ENCODE data around the gene RADIL.

RADIL gene

GRCh38 chr7:4754433-4755010 lies 129.0 kb downstream of the RADIL start:
- no peak for DNase-seq (ENCODE audit: low spot score)

- peak; percentile 73 for DNase-seq (ENCODE audit: low spot score)
These were observed 129.7 kb downstream of the RADIL start for GRCh38 chr7:4753598-4754432.

GRCh38 chr7:4751398-4751947 lies 132.0 kb downstream of the RADIL start:
- no peak for DNase-seq (ENCODE audit: low spot score)

- no peak for DNase-seq (ENCODE audit: low spot score)
These were observed 133.7 kb downstream of the RADIL start for GRCh38 chr7:4749798-4750197.

GRCh38 chr7:4749363-4749762 lies 134.2 kb downstream of the RADIL start:
- no peak for DNase-seq (ENCODE audit: low spot score)
